Prostate gland (tissue), 2 donors: Measurements from ENCODE around the gene ZMIZ1.

Experiments
- CTCF ChIP-seq, 4 experiments: fragments of 200-600 bp in 2 of 4; fragments of 450-650 bp in 2 of 4; sonication (generic) in 2 of 4; IDR thresholded peaks; 1 replicate in 3 of 4; 2 replicates in 1 of 4; pipeline ENCODE4 v1.5.1; 2016 to 2019; ENCODE audit warnings: antibody characterized with exemption in 4 of 4, mild to moderate bottlenecking in 2 of 4, moderate library complexity in 2 of 4
- POLR2A ChIP-seq: fragments of 450-650 bp; IDR thresholded peaks from one replicate; pipeline ENCODE4 v1.6.1; 2016; ENCODE audit warnings: antibody characterized with exemption, mild to moderate bottlenecking

GRCh38 chr10:79268161-79268601 is 199.4 kb downstream of the ZMIZ1 start:
- no peak for TF ChIP-seq CTCF (IDR thresholded peaks at IDR 0.05)
- no peak for TF ChIP-seq POLR2A
